ENCODE results near the gene ARHGEF39.

Gene ARHGEF39

GRCh38 chr9:35664531-35665470 lies at the start of gene ARHGEF39:
Gene ARHGEF39, minus strand, starts transcription at chr9:35665195. Its CDS starts 26 bp downstream, at chr9:35665169.
- peak; percentile 63 for TF ChIP-seq CTCF (IDR thresholded peaks at IDR 0.05; ENCODE audit: poor library complexity, severe bottlenecking)
- no peaks in the 10 kb centered on the region for H3K9me3 ChIP-seq (ENCODE audit: severe bottlenecking)
- peaks cover 24% of the 10 kb centered on the region for H3K4me1 ChIP-seq (ENCODE audit: insufficient read depth, poor library complexity, severe bottlenecking)
- peak within 1 kb of the TSS; percentile 74 for H3K27ac ChIP-seq (ENCODE audit: poor library complexity, severe bottlenecking)
- peak; percentile 78 for ATAC-seq (ENCODE audit: low read depth)
- H3K36me3 ChIP-seq (ENCODE audit: low read depth): peaks cover 28% of the 10 kb centered on the region
- H3K27me3 ChIP-seq (ENCODE audit: insufficient read depth, poor library complexity, severe bottlenecking): no peaks in the 10 kb centered on the region
- DNase-seq (ENCODE audit: low spot score): no peak
- peak within 1 kb of the TSS; percentile 39 for H3K4me3 ChIP-seq (ENCODE audit: severe bottlenecking)

GRCh38 chr9:35714123-35714522 lies 49.1 kb upstream of the ARHGEF39 start:
- TF ChIP-seq CTCF (IDR thresholded peaks at IDR 0.05; ENCODE audit: poor library complexity, severe bottlenecking): no peak
- Histone ChIP-seq H3K4me3 (ENCODE audit: severe bottlenecking) (no peak overlapping the region), H3K27ac (ENCODE audit: poor library complexity, severe bottlenecking) (no peak overlapping the region), H3K27me3 (ENCODE audit: insufficient read depth, poor library complexity, severe bottlenecking) (no peaks in the 10 kb centered on the region), H3K36me3 (ENCODE audit: low read depth) (peaks cover 88% of the 10 kb centered on the region), H3K4me1 (ENCODE audit: insufficient read depth, poor library complexity, severe bottlenecking) (no peaks in the 10 kb centered on the region), H3K9me3 (ENCODE audit: severe bottlenecking) (no peaks in the 10 kb centered on the region)
- DNase-seq (ENCODE audit: low spot score) (no peak), ATAC-seq (ENCODE audit: low read depth) (no peak)

- Histone ChIP-seq H3K36me3 (ENCODE audit: low read depth) (peaks cover 88% of the 10 kb centered on the region), H3K27me3 (ENCODE audit: insufficient read depth, poor library complexity, severe bottlenecking) (no peaks in the 10 kb centered on the region), H3K4me1 (ENCODE audit: insufficient read depth, poor library complexity, severe bottlenecking) (no peaks in the 10 kb centered on the region), H3K9me3 (ENCODE audit: severe bottlenecking) (no peaks in the 10 kb centered on the region), H3K4me3 (ENCODE audit: severe bottlenecking) (no peak overlapping the region), H3K27ac (ENCODE audit: poor library complexity, severe bottlenecking) (no peak overlapping the region)
- ATAC-seq (ENCODE audit: low read depth) (no peak), DNase-seq (ENCODE audit: low spot score) (no peak)
- TF ChIP-seq CTCF (IDR thresholded peaks at IDR 0.05; ENCODE audit: poor library complexity, severe bottlenecking): no peak
Observed at GRCh38 chr9:35713578-35713977, 48.6 kb upstream of the ARHGEF39 start.

DNA sequence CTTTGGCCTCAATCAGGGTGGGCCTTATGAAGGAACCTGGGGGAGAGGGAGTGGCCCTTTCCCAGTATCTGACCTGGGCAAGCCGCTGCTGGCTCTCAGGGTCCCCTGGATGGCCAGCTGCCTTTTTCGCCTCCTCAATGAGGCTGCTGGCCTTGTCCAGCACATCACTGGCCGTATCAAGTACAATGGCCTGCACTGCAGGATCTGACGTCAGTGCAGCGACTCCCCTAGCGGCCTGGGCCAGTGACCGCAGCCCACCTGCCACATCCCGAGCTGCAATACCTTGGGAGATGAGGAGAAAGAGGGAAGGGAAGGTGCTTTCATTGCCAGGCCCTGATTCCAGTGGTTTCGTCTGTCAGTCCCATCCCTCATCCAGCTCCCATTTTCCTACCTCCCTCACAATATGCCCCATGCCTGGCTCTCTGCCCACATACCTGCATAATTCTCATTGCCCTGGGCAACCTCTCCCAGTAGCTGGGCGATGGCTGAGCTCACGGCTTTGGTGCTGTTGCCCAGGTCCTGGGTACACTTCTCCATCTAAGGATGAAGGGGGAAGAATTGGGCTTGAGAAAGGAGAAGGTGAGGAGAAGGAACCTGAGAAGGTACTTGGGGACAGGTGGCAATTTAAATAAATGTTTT lies 47.9 kb upstream of the ARHGEF39 start:
- no peaks in the 10 kb centered on the region for H3K9me3 ChIP-seq (ENCODE audit: severe bottlenecking)
- no peaks in the 10 kb centered on the region for H3K27me3 ChIP-seq (ENCODE audit: insufficient read depth, poor library complexity, severe bottlenecking)
- H3K27ac ChIP-seq (ENCODE audit: poor library complexity, severe bottlenecking): no peak overlapping the region
- DNase-seq (ENCODE audit: low spot score) (no peak), ATAC-seq (ENCODE audit: low read depth) (no peak)
- no peaks in the 10 kb centered on the region for H3K4me1 ChIP-seq (ENCODE audit: insufficient read depth, poor library complexity, severe bottlenecking)
- H3K4me3 ChIP-seq (ENCODE audit: severe bottlenecking): no peak overlapping the region
- TF ChIP-seq CTCF (IDR thresholded peaks at IDR 0.05; ENCODE audit: poor library complexity, severe bottlenecking): no peak
- peaks cover 88% of the 10 kb centered on the region for H3K36me3 ChIP-seq (ENCODE audit: low read depth)

Measured in RWPE2 (cell line).